Fibroblast of lung (primary cell): ENCODE data around the gene ONECUT1.
A peak's percentile ranks its signal among the peaks of the same experiment; 100 is the strongest.

ENCODE experiments used
- CTCF ChIP-seq, 2 donors: IDR thresholded peaks in 1 of 2; conservative IDR thresholded peaks in 1 of 2; 1 replicate in 1 of 2; 2 replicates in 1 of 2; pipeline ENCODE4 v1.5.1; 2011 to 2012; ENCODE audit warnings: low read length in 2 of 2, control low read depth in 1 of 2, inconsistent platforms in 1 of 2, low read depth in 1 of 2, mild to moderate bottlenecking in 1 of 2
- EZH2 ChIP-seq: IDR thresholded peaks from 2 replicates; pipeline ENCODE4 v1.5.1; 2012; ENCODE audit warnings: low read length, control low read depth, mild to moderate bottlenecking; ENCODE audit errors: missing control alignments

GRCh38 chr15:52800828-52801747, 11.0 kb upstream of the ONECUT1 start:
- TF ChIP-seq EZH2: peak; percentile 66
- TF ChIP-seq CTCF (conservative IDR thresholded peaks at IDR 0.05 in 1 of 2, IDR thresholded peaks at IDR 0.05 in 1 of 2; ENCODE audit: low read depth in 1 of 2, low read length in 2 of 2): no peak
